ENCODE measurements around the gene PDZD8.

PDZD8 gene

DNA sequence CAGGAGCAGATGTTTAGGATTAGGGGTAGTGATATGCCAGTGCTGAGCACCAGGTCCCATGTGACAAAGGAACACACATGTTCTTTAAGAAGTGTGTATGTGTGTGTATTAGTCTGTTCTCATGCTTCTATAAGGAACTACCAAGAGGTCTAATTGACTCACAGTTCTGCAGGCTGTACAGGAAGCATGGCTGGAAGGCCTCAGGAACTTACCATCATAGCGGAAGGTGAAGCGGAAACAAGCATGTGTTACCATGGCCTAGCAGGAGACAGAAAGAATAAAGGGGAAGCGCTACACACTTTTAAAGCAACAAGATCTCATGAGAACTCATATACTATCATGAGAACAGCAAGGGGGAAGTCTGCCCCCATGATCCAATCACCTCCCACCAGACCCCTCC, 22.8 kb upstream of the PDZD8 start:
- no peak for DNase-seq (ENCODE audit: low spot score)

DNA sequence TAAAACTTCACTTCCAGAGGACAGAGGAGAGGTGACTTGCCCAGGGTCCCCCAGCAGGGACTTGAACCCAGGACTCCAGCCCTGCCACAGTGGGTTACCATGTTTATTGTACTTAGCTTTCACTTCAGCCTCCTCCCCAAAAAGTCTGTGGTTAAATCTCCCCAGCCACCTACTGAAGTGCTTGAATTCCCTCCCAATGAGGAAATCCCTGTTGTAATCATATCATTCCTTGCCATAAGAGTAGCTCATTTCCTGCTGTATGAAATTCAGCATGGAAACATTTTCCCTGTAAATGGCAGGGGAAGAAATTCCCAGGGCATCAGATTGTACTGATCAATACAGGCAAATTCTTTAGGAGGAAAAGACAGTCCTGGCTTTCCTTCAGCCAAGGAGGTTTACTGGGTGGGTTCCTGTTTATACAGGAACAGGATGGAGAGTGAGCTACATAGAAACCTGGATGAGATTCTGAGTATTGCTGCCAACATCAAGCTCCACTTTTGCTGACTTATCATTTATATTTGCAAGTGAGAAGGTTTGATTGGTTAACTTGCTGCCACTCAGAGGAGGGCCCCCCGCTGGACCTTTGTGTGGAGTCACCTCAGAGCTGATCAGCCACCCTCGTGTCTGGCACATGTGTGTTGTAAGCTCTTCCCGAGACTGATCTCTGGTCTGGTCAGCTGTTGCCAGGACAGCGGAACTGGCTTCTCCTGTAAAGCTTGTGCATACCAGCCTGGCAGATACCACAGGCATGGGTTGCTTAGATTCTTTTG, 16.4 kb upstream of the PDZD8 start:
- no peak for DNase-seq (ENCODE audit: low spot score)

DNA sequence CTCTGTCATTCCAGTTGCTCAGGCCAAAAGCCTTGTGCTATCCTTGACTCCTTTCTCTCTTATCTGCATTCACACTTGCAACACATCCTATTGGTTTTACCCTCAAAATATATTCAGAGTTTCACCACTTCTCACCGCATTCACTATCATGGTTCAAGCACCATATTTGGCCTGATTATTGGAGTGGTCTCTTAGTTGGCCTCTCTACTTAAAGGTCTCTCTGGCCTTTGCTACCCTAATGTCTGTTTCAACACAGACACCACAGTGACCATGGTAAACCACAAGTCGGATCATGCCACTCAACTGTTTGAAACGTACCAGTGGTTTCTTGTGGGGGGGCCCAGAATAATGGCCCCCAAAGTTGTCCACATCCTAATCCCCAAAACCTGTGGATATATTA, 15.2 kb upstream of the PDZD8 start:
- DNase-seq (ENCODE audit: low spot score): no peak

DNA sequence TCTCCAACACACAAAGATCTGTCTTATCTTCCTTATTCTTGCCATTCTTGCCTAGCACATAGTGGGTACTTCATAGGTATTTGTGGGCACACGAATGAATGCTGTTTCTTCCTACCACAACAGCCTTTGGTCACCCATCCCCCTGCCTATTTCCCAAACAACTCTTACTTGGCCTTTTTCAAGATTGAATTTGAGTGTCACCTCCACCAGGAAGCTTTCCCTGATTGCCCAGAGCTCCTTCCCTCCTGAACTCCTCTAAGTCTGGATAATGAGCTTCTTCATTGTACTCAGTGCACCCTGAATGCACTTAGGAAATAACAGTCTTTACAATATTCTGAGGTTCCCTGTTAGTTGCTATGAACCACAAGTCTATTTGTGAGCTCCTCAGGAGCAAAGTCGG, 11.6 kb upstream of the PDZD8 start:
- DNase-seq (ENCODE audit: low spot score): no peak

- no peak for DNase-seq (ENCODE audit: low spot score)
Observed at GRCh38 chr10:117382861-117383260, 7.6 kb upstream of the PDZD8 start.

DNA sequence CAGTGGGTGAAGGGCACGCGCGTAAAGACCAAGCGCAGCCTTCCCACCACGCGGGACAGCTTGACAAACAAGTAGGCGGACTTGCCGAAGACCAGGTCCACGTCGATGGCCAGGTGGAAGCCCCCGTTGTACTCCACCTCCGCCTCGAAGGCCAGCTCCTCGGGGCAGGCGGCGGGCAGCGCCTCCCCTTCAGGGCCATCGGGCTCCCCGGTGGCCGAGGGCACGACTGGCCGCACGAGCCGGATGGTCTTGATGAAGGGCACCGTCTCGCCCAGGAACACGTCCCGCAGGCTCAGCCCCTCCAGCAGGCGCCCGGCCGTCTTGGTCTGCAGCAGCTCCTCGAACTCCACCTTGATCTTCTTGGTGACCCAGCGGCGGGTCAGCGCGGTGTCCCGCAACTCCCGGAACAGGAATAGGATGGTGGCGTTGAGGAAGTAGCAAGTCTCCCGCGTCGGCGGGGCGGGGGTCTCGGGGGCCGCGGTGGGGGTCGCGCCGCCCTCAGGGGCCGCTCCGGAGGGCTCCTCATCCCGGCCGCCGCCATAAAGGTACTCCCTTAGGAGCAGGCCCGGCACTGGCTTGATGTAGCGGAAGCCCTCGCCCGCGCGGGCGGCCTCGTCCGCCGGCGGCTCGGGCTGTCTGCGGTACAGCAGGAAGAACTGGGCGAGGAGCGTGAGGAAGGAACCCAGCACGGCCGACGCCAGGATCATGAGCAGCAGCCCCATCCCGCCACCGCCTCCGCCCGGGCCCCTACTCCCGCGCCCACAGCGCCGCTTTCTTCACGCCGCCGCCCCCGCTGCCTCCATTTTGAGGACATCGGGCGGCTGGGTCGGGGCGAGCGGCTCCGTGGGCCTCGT, 507 bp downstream of the PDZD8 start:
- DNase-seq (ENCODE audit: low spot score): peak; percentile 25

GRCh38 chr10:117373823-117374505, 1.3 kb downstream of the PDZD8 start:
- DNase-seq (ENCODE audit: low spot score): peak; percentile 20

DNA sequence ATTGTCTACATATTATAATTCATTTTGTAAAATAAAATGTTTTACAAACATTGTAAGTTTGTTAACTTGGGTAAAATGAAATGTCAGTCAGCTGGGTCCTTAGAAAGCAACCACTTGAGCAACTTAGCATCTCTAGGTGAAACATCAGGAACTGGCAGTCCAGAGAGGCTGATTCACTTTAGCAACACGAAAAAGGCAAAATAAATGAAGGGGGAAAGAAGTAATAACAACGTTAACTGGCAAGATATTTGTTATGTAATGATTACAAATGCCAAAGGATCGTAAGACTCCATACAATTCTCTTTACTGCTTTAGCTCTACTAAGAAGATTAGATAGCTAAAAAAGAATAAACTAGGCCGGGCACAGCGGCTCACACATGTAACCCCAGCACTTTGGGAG, 5.0 kb downstream of the PDZD8 start:
- DNase-seq (ENCODE audit: low spot score): no peak

GRCh38 chr10:117367718-117368117, 7.5 kb downstream of the PDZD8 start:
- no peak for DNase-seq (ENCODE audit: low spot score)

GRCh38 chr10:117366741-117367140, 8.5 kb downstream of the PDZD8 start:
- no peak for DNase-seq (ENCODE audit: low spot score)

DNA sequence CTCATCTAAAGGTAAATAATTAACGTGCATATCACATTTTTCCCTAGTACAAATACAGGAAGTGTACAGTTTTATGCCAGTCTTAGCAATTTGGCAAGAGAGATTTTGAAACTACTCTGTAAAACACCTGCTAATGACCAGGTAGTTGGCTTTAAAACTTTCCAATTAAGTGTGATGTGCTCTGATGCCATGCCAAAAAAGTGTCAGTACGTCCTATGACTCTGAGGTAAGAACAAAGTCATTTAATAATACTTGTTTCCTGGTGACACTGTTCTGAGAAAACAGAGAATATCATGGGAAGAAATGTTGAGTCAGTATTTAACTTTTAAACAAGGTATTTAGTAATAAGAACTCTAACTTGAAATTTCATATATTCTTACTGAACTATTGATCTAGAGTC, 9.6 kb downstream of the PDZD8 start:
- DNase-seq (ENCODE audit: low spot score): no peak

DNA sequence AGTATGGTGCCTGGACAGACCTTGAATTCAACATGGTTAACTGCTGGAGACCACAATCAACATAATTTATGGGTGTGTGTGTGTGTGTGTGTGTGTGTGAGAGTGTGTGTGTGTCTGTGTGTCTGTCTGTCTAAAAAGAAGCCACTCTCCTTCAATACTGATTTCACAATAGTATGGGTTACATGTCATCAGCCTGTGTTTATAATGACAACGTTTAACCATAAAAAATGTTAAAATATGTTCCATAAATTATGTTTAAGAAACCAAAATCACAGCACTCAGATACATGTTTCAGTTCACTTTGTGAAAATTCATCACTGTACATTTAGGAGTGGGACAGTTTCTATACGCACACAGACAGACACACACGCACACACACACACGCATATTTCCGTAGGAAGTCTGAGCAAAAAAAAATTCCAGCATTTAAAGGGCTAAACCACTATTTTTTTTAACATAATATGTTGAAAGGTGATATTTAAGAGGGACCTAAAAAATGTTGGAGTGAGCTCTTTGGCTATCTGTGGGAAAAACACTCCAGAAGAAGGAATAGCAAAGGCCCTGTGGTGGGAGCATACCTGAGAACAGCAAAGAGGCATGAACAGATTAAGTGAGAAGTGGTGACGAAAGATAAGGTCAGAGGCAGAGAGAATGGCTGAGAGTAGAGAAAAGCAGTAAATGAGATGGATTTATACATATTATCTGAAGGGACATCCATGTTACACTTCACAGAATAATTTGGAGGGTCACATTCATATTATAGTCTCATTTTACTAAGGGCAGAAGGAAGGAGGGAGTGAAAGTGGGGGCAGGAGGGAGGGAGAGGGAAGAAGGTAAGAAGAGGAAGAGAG, 10.9 kb downstream of the PDZD8 start:
- DNase-seq (ENCODE audit: low spot score): no peak

DNA sequence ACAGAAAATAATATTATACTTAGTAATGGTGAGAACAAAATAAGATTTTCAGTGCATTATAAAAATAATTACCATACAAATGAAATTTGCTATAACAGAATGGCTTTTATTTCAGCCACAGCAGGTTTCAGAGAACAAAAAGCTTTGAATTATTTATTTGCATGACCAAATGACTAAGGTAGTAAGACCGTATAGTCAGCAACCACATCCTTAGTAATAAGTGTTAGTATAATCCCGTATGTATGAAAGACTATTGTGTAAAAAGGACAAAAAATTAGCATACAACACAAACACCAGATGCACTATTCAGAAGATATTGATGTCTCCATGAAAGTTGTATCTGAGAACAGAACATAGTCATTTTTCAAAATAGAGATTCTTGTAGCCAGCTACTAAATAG, 12.2 kb downstream of the PDZD8 start:
- DNase-seq (ENCODE audit: low spot score): no peak

- no peak for DNase-seq (ENCODE audit: low spot score)
Observed at GRCh38 chr10:117362313-117362712, 12.9 kb downstream of the PDZD8 start.

GRCh38 chr10:117360994-117361667, 14.1 kb downstream of the PDZD8 start:
- no peak for DNase-seq (ENCODE audit: low spot score)

- DNase-seq (ENCODE audit: low spot score): no peak
Observed at GRCh38 chr10:117360016-117360415, 15.2 kb downstream of the PDZD8 start.

GRCh38 chr10:117355072-117355471, 20.2 kb downstream of the PDZD8 start:
- no peak for DNase-seq (ENCODE audit: low spot score)

GRCh38 chr10:117353684-117354083, 21.6 kb downstream of the PDZD8 start:
- no peak for DNase-seq (ENCODE audit: low spot score)

- no peak for DNase-seq (ENCODE audit: low spot score)
Observed at GRCh38 chr10:117352724-117353123, 22.5 kb downstream of the PDZD8 start.

GRCh38 chr10:117351996-117352395, 23.2 kb downstream of the PDZD8 start:
- no peak for DNase-seq (ENCODE audit: low spot score)

- no peak for DNase-seq (ENCODE audit: low spot score)
Observed at GRCh38 chr10:117351558-117351957, 23.7 kb downstream of the PDZD8 start.

Data from germinal center (tissue), 1 donor.